Stimulated activated CD8-positive, alpha-beta memory T cell treated with anti-CD3 and anti-CD28 coated beads, Interleukin-7, amount 100 ng/mL, for 1 hour (primary cell): ENCODE results near the gene HES5.

Experiments used
- DNase-seq, 2 donors: peaks; one replicate each; pipeline ENCODE4 v3.0.0-alpha.2; 2020; ENCODE audit warnings: low read depth in 2 of 2

HES5 gene

DNA sequence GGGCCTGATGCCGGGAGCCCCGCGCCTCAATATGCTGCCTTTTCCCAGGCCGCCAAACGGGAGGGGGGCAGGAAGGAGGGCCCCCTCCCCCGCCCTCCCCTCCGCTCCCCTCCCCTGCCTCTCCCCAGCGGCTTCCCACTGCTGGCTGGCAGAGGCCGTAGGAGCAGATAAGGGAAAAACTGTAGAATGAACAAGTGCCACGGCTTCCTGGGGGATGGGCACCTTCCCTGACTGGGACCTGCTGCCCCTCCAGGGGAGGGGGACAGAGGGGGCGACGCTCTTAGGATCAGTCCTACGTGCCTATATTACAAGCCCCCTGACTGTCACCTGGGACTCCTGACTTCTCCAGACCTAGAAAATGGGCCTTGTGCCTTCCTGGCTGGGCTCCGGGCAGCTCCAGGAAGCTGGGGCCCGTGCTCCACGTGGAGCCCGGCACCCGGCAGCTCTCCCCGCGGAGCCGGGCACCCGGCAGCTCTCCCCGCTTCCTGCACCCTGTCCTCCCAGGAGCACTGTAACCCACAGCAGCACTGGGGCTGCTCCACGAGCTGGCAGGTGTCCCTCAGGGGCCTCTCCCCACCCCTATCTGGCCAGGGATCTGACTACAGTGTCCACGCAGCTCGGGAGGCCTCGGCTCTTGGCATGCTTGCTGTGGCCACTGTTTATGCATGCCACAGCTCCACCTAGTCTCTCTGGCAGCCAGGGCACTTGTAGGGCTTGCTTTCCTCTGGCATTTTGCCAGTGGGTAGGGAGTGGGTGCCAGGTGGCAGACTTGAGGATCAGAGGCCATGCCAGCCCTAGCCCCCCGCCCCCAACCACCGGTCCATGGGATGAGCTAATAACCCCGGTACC lies 674 bp upstream of the HES5 start:
- no peak for DNase-seq

DNA sequence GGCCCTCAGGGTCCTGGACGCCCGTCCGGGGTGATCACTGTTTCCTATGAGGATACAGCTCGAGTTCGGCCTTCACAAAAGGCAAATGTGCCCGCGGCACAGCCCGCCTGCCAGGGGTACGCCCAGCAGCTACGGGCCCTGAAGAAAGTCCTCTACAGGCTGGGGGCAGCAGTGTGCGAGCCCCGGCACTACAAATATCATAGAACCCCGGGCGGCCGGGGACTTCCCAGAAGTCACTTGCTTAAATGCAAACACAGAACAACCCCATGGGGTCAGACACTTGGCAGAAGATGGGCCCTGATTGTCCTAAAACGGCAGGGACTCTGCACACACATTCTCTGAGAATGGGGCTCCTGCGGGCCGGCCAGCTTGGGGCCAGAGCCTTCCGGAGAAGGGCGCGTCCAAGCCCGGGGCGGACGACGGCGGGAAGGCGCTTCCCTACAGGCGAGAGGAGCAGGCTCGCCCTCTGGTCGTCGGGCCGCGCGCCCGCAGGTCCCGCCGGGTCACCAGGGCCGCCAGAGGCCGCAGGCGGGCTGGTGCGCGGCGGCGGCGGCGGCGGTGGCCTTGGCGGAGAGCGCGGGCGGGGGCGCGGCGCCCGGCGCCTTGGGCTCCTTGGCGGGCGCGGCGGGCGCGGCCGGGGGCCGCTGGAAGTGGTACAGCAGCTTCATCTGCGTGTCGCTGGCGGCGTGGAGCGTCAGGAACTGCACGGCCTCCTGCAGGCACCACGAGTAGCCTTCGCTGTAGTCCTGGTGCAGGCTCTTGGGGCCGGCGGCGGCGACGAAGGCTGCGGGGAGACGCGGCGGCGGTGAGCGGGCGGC lies 888 bp downstream of the HES5 start:
- DNase-seq = no peak

DNA sequence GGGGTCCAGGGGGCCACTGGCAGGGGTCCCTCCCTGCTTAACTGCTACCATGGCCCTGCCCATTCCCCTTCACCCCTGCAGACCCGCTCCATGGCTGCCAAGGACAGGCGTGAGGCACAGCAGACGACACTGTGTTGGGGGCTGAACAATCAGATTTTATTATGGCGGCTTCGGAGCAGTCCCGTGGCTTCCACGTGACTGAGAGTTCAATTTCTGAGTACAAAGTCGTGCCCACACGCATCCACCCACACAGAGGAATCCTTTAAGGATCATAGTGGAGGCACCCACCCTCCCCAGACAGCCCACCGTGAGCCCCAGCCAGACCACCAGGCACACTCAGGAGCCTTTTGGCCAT lies 1.5 kb downstream of the HES5 start:
- DNase-seq = no peak

DNA sequence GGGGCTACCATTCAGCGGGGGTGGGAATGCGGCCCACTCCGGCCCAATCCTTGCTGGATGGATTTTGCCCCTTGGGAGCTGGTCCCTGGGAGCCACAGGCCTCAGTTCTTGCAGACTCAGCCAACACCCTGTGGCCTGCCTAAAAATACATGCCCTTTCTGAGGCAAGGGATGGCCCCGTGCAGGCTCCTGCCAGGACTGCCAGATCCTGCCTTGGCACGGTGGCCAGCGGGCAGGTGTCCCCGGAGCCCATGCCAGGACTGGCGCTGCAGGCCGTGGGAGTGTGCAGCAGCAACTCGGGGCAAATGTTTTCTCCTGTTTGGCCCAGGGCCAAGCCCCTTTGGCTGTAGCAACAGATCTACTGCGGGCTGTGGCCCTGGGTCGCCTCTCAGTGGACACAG lies 2.0 kb downstream of the HES5 start:
- no peak for DNase-seq

DNA sequence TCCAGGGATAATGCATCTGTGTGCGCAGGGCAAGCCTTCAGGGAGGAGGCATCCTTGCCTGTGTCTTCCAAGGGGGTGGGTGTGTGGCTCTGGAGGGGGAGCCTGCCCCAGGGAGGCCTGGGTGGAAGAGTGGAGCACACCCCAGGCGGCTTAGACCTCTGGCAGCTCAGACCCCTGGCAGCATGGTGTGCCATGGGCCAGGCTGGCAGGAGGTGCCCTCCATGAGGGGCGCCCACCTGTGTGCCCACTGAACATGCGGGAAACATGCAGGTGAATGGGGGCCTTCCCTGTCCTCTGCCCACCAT lies 2.6 kb downstream of the HES5 start:
- no peak for DNase-seq

DNA sequence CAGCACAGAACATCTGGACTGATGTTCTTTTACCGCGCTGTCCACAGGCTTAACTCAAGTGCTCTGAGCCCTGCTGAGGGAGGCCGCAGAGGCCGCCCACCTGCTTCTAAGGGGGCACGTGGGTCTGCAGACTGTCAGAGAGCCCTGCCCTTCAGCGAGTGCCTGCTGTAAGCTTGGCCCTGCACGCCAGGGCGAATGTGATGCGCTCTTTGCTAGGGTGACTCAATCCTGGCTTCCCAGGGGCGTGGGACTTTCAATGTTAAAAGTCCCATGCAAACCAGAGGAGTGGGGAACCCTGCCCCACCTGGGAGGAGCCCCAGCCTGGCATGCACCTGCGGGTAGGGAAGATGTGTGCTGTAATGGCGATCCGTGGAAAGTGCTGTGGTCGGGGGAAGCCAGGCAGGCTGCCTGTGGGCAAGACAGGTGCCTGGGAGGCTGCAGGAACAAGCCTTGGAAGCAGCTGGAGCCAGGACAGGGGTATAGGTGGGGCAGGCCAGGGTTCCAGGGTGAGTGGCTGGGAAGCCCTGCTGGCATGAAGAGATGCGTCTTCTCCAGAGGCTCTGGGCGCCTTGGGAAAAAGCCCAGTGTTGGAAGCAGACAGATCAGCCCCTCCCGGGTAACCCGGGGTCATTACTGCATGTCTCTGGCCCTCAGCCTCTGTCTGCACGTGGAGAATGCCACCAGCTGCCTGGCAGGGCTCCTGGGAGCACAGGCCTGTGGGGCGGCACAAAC lies 3.1 kb downstream of the HES5 start:
- no peak for DNase-seq

DNA sequence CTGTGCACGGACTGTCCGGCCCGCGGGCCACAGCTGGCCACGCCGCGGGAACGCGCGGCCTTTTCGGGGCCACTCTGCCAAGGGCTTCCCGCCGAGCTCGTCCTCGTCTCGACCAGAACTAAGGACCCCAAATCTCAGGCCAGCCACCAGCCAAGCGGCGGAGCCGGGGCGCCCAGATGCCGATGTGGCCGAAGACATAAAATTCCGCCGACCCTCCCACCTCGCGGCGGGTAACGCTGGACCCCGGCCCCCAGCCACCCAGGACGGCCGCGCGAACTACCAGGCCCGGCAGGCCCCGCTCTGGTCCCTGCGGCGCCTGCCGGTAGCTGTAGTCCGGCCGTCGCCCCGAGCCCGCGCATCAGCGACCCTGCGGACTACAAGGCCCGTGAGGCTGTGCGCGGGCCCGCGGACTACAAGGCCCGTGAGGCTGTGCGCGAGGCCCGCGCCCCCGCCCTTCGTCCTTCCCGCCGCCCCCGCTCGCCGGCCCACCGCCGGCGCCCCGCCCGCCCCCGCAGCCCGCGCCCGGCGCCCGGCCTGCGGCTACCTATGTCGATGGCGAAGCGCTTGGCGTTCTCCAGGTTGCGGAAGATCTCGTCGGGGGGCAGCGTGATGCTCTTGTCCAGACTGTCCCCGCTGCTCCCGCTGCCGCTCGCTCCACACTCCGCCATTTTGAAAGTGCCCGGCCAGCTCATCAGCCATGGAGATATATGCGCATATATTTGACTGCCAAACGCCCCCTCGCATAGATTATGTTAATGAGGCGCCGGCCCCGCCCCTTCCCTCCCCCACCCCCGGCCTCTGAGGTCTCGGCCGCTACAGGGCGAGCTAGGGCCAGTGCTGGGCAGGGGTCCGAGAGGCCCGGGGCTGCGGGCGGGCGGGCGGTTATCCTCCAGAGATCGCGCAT lies 3.9 kb downstream of the HES5 start, which contains the start of gene PANK4:
Gene PANK4, minus strand, starts transcription at position 677 of the 904 bp plus-strand sequence. Its CDS starts 9 bp downstream, at position 668.
- DNase-seq = peak; percentile 70 to 72

DNA sequence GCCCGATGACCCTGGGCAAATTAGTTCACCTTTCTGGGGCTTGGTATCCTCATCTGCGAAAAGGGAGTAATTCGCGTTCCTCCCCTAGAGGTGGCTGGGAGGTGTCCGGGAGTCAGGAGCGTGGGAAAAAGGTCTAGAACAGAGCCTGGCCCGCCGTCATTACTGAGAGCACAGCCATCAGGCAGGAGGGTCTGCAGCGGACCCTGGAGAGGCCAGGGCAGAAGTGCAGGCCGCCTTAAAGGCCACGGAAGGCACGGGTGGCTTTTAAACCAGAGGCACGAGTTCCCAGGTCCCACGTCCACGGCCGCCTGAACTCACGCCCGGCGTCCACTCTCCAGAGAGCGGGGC lies 4.5 kb downstream of the HES5 start:
- no peak for DNase-seq

DNA sequence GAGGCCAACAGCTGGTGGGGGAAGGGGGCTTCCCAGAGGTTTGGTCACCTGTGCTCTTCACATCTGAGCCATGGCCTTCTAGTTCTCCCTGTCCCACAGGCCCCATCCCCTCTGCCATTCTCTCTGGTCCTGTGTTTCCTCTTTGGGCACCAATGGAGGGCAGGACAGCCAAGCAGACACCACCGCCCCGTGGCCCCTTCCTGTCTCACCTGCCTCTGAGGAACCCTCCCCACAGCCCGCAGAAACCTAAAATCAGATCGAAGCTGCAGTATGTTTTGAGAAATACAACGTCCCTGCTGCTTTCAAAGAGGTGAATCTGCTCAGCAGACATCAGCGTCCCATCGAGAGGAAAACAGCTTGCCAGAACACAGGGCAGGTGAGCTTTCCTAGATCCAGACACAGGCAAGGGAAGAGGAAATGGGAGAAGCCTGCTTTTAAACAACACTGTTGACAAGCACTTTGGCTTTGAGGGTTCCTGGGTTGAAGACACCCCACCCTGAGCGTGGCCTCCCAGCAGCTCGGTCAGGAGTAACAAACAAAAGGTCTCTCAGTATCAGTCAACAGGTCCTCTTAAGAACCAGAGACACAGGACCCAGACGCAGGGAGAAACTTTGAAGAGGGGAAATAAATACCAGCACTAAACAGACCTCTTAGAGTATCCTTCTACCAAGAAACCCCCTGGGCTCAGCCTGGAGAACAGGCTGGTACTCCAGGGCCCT lies 6.0 kb downstream of the HES5 start:
- no peak for DNase-seq

DNA sequence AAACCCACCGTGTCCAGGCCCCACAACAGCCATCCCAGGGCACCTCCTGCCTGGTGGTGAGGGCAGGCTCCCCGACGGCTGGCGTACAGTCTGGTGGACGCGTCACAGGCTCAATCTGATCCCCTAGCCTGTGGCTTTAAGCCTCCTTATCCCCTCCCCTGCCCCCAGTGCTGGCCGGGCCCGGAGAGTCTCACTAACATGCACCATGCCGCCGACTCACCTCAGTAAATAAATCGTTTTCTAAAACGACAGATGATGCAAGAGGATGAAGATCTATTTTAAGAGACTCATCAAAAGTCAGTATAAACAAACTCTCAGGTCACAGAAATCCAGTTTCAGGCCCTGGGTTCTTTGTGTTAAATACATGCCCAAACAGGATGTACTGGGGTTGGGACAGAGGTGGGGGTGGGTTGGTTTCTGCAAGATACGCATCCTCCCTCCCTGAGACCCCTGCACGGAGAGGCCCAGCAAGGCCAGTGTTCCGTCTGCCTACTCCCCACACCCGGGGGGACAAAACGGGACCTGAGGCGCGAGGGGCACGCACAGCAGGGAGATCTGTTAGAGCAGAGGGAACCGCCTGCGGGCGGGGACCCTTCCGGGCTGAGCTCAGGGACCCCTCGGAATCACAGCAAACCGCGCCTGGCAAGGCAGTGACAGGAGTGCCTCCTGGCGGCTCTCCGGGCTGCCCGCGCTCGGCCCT lies 6.7 kb downstream of the HES5 start:
- no peak for DNase-seq

DNA sequence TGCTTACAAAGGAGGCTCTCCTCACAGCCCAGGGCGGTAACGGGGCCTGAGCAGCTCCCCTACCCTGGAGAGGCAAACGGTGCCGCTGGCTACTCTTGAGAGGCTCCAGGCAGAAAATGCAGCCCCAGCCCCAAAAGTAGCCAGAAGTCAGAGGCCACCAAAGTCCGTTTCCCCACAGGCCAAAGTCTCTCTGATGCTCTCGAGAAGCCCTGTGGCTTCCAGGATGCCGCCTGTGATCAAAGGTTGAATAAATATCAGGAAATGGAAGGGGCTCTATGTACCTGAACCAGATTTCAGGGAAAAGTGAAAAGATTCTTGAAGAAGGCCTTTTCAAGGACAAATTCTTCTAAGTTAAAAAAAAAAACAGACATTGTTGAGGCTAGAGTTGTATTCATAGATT lies 7.8 kb downstream of the HES5 start:
- DNase-seq = no peak

DNA sequence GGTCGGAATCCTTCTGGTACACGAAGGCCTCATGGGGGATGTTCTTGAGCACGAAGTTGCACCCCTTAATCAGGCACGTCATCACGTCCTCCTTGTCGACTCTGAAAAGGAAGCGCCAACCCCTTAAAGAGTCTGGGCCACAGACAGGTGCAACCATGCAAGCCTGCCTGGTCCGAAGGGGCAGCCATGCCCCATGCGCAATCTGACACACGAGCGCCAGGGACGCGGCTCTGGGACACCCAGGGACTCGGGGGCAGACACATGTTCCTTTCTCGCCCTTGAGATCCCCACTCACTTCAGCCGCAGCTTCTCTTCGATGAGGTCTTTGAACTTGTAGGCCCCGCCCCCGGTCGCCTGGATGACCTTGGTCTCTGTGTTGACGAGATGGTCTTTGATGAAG lies 9.3 kb downstream of the HES5 start:
- no peak for DNase-seq

DNA sequence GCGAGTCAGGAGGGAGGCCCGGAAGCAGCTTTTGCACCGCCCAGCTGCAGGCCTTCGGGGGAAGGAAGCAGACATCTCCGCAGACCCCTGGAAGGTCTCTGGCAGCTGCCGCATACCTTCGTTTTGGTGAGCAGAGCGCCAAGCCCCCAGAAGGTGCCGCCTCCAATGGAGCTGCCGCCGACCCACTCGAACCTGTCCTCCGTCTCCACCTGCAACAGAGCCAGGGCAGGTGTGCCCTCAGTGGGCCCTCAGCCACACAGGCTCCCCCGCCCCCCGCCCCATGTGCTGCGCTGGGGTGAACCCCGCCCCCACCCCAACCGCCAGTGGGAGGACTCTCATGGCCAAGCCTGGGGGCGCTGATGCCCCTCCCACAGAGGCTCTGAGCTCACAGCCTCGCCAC lies 9.9 kb downstream of the HES5 start:
- DNase-seq = no peak

DNA sequence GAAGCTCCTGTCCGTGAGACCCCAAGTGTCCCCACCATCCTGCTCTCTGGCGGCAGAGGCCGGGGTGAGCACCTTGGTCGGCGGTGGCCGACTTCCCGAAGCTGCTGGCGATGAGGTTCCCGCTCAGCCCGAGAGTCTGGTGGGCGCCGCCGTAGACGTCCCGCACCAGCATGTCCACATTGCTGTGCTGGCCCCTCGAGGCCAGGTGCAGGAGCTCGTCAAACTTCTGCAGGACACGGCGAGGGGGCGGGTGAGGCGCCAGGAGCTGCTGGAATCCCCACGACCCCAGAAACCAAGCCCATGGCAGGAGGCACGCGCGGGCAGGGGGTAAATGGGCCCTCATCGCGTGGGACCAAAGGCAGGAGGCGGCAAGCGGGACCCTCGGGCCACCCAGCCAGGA lies 10.3 kb downstream of the HES5 start:
- DNase-seq = no peak

DNA sequence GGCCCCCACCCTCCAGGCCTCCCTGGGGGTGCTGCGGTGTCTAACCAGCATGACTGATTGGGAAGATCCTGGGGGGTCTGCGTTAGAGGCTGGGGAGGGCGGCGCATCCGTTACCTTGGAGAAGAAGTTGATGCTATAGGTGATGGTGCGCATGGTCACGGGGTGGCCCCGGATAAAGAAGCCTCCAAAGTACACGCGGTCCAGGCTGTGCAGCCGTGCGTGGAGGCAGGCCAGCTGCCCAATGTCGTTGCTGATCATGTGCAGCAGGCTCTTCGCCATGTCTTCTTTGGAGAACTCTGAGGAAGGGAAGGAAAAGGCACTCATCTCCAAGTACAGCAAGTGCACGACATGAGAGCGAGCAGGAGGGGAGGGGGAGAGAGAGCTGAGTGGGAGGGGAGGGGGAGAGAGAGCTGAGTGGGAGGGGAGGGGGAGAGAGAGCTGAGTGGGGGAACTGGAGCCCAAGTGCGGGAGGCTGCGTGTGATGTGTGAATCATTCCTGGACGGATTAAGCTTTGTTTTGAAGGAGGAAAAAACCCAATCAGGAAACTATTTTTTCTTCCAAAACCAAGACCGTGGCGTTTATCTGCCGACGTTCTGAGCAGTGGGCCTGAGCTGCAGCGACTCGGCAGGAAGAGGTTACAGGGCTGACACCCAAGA lies 10.9 kb downstream of the HES5 start:
- no peak for DNase-seq

DNA sequence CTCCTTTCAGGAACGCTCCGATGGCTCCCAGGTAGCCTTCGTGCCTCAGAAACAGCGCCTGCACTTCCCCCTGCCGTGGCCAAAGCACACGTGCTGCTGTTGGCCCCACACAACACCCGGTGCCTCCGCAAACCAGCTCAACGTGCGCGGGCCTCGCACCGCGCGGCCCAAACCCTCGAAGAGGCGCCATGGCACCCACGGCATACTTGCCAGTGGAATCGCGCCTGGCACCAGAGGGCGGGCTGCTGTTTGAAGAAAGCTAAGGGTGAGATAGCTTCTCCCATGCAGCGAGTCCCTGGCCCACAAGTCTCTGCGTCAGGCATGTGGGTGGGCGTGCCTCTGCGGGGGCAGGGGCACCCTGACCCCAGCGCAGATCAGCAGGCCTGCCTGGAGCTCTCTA lies 11.5 kb downstream of the HES5 start:
- no peak for DNase-seq

DNA sequence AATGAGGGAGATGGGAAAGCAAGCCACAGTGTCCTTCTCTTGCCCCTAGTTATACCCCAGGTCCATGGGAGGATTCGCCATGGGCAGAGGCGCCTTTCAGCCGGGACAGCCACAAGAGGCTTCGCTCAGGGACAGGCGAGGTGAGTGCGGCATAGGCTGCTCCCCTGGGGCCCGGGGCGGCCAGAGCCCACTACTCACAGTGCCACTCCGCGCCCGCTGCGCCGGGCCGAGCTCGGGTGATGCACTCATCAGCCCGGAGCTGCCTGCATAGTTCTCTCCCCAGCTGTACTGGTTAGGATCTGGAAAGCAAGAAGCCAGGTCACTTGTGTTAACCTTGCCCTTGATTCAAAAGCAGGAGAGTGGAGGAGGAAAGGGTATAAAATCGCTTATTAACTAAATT lies 12.1 kb downstream of the HES5 start:
- no peak for DNase-seq

DNA sequence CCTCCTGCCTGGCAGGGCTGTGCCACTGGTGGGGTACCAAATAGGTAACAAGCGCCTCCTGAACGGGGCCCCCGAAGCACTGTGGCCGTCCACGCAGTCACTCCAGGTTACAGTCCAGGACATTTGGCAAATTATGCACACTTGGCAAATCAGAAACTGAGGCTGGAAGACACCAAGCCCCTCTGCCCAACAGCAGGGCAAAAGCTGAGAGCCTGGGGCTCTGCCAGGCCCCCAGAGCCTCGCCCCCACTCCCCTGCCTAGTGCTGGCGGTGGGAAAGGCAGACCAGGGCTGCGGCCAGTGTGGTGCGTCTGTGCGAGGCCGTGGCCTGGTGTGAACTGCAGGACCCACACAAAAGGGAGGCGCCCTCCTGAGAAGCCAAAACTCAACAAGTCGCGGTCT lies 13.1 kb downstream of the HES5 start:
- no peak for DNase-seq

DNA sequence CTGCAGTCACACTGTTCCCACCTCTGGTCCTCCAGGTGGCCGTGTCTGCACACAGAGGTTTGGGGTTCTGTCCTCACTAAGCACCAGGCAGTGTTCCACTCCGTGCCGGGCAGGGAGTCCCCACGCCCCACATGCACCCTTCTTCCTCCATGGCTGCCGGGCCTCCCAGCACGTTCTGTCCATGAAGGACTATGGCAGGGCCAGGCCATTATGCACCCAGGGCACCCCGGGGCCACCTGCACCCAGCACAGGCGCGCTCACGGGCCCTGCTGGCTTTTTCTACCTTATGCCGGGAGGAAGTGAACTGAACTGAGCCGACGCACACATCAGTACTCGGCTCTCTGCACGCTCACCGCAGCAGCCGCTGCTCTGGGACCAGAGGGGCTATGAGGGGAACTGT lies 13.9 kb downstream of the HES5 start:
- no peak for DNase-seq

DNA sequence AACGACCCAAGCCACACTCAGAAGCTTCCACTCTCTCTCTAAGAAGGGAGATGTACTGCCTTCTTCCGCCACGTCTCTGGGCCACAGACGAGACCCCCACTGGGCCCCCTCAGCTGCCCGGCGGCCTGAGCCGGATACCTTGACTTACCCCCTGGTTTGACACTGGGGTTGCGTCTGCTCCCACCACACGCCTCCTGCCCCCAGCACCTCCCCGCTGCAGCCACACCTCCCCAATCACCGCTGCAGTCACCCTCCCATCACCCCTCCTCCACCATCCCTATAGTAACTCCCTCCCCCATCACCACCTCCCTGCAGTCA lies 14.3 kb downstream of the HES5 start:
- DNase-seq = no peak
